K562 (cell line): ENCODE measurements around the gene ODF2. TPM values are rescaled to one million over a fixed set of nuclear protein-coding genes. Genes with fewer than 3 reads are reported as not detected.

Experiments
- ASH1L ChIP-seq: fragments of 450-650 bp; IDR thresholded peaks from 2 replicates; pipeline ENCODE4 v1.6.1; 2018; ENCODE audit warnings: borderline replicate concordance, mild to moderate bottlenecking, low read depth; ENCODE audit not compliant: partially characterized antibody
- BACH1 ChIP-seq: fragments of 200-800 bp; sonication (Bioruptor generic); IDR thresholded peaks from 2 replicates; pipeline ENCODE4 v1.6.1; 2016; ENCODE audit warnings: missing genetic modification characterization, missing compliant biosample characterization
- CCAR2 ChIP-seq: fragments of 200-400 bp; formaldehyde crosslinking; IDR thresholded peaks from 2 replicates; pipeline ENCODE4 v1.6.1; 2017; ENCODE audit warnings: mild to moderate bottlenecking, low read depth, low read length
- EGR1 ChIP-seq: fragments of 450-650 bp; conservative IDR thresholded peaks from 2 replicates; pipeline ENCODE4 v1.6.1; 2017; ENCODE audit warnings: mild to moderate bottlenecking
- GABPA ChIP-seq: fragments of 200-800 bp; sonication (Bioruptor generic); conservative IDR thresholded peaks from 2 replicates; pipeline ENCODE4 v1.6.1; 2016; ENCODE audit warnings: low read depth, missing genetic modification characterization, missing compliant biosample characterization
- HNRNPH1 ChIP-seq: fragments of 200-400 bp; formaldehyde crosslinking; optimal IDR thresholded peaks from 2 replicates; pipeline ENCODE3; 2017; ENCODE audit warnings: low read depth, mild to moderate bottlenecking, low read length, moderate library complexity
- MED1 ChIP-seq: sonication (generic); formaldehyde crosslinking; IDR thresholded peaks from 2 replicates; pipeline ENCODE4 v1.8.1; 2023; ENCODE audit warnings: missing genetic modification reagents, borderline replicate concordance
- MTA3 ChIP-seq: fragments of 450-650 bp; formaldehyde crosslinking; IDR thresholded peaks from 2 replicates; pipeline ENCODE4 v1.6.1; 2017; ENCODE audit warnings: mild to moderate bottlenecking, borderline replicate concordance
- MYNN ChIP-seq, 2 experiments: sonication (generic); formaldehyde crosslinking in 1 of 2; IDR thresholded peaks; 2 replicates each; pipeline versions ENCODE4 v1.5.0 to v1.6.1; 2016 to 2020; ENCODE audit warnings: antibody characterized with exemption in 1 of 2, missing genetic modification reagents in 1 of 2
- NFE2L1 ChIP-seq: fragments of 450-650 bp; IDR thresholded peaks from 2 replicates; pipeline ENCODE4 v1.6.1; 2016; ENCODE audit warnings: missing genetic modification characterization, low read depth, mild to moderate bottlenecking, missing compliant biosample characterization, moderate library complexity, borderline replicate concordance
- NONO ChIP-seq, 2 experiments: fragments of 200-400 bp in 1 of 2; fragments of 450-650 bp in 1 of 2; formaldehyde crosslinking in 1 of 2; IDR thresholded peaks; 2 replicates each; pipeline ENCODE4 v1.6.1; 2017; ENCODE audit warnings: low read depth in 2 of 2, mild to moderate bottlenecking in 2 of 2, moderate library complexity in 2 of 2, low read length in 1 of 2
- PCBP1 ChIP-seq: fragments of 200-400 bp; formaldehyde crosslinking; IDR thresholded peaks from 2 replicates; pipeline ENCODE4 v1.6.1; 2018; ENCODE audit warnings: mild to moderate bottlenecking, low read depth, low read length; ENCODE audit not compliant: poor library complexity, severe bottlenecking
- PHF8 ChIP-seq: fragments of 200-600 bp; sonication (generic); IDR thresholded peaks from 2 replicates; pipeline ENCODE4 v1.6.1; 2012; ENCODE audit warnings: mixed run types, mild to moderate bottlenecking, inconsistent platforms, low read length, moderate library complexity, borderline replicate concordance
- SUPT5H ChIP-seq: fragments of 450-650 bp; IDR thresholded peaks from 2 replicates; pipeline ENCODE4 v1.6.1; 2016
- ZNF121 ChIP-seq: sonication (generic); formaldehyde crosslinking; conservative IDR thresholded peaks from 2 replicates; pipeline ENCODE4 v1.8.0; 2022; ENCODE audit warnings: missing genetic modification reagents
- ZNF445 ChIP-seq: fragments of 250-450 bp; sonication (Bioruptor Pico); IDR thresholded peaks from 2 replicates; pipeline ENCODE4 v1.4.0; 2020; ENCODE audit warnings: low read depth, mild to moderate bottlenecking, moderate library complexity
- ZNF507 ChIP-seq: conservative IDR thresholded peaks from 2 replicates; pipeline ENCODE4 v1.6.1; 2017; ENCODE audit warnings: missing genetic modification characterization, missing compliant biosample characterization
- ZNF699 ChIP-seq: fragments of 250-450 bp; sonication (Bioruptor Pico); IDR thresholded peaks from 2 replicates; pipeline ENCODE4 v1.8.0; 2021; ENCODE audit warnings: mild to moderate bottlenecking, moderate library complexity; ENCODE audit not compliant: insufficient replicate concordance
- ZNF778 ChIP-seq: fragments of 450-650 bp; formaldehyde crosslinking; IDR thresholded peaks from 2 replicates; pipeline ENCODE4 v1.4.0; 2020; ENCODE audit warnings: mild to moderate bottlenecking, moderate library complexity
- polyA plus RNA-seq, 8 experiments: library from polyadenylated mRNA; depleted of rRNA in 4 of 8; stranded (reverse) in 5 of 8; unstranded in 3 of 8; fragments of >200 nt; fragmentation: Nextera tagmentation in 2 of 8; fragmentation: Illumina TruSeq in 1 of 8; extraction: Ambion mirVana in 2 of 8; extraction: Trizol in 1 of 8; gene quantifications; 2 replicates each; pipeline versions ENCODE4 v1.2.1 to v1.2.3, GENCODE V29; 2011 to 2014; ENCODE audit warnings: inconsistent platforms in 1 of 8, missing spikeins in 1 of 8
- total RNA-seq, 7 experiments: library from RNA; depleted of rRNA in 6 of 7; stranded (reverse); fragments of >200 nt in 6 of 7; fragmentation: Illumina TruSeq in 2 of 7; extraction: Trizol in 2 of 7; gene quantifications; 2 replicates each; pipeline versions ENCODE4 v1.2.1 to v1.2.3, GENCODE V29; 2011 to 2021; ENCODE audit warnings: low replicate concordance in 1 of 7
- TF ChIP-seq, protein P1 (sequence below): IDR thresholded peaks from 2 replicates; pipeline ENCODE4 v1.6.1; 2011; ENCODE audit warnings: borderline replicate concordance, low read depth, mild to moderate bottlenecking, moderate library complexity, low read length; ENCODE audit not compliant: insufficient read depth, poor library complexity, severe bottlenecking
- TF ChIP-seq, protein P2 (sequence below): fragments of 200-800 bp; sonication (Bioruptor generic); IDR thresholded peaks from 2 replicates; pipeline ENCODE4 v1.6.1; 2017; ENCODE audit warnings: missing genetic modification characterization, missing compliant biosample characterization
- TF ChIP-seq, protein P3 (sequence below), 2 experiments: fragments of 450-650 bp in 1 of 2; sonication (generic) in 1 of 2; formaldehyde crosslinking; conservative IDR thresholded peaks; 2 replicates each; pipeline versions ENCODE4 v1.4.0 to v1.8.1; 2020 to 2022; ENCODE audit warnings: mild to moderate bottlenecking in 1 of 2, missing genetic modification reagents in 1 of 2

Gene ODF2
- total and polyA plus RNA-seq, 9 of the 15 experiments (the other 6 are each of a cell fraction or from before 2014, with no cell fraction given), result 16.5 to 83.2 (median 69.7) TPM

DNA sequence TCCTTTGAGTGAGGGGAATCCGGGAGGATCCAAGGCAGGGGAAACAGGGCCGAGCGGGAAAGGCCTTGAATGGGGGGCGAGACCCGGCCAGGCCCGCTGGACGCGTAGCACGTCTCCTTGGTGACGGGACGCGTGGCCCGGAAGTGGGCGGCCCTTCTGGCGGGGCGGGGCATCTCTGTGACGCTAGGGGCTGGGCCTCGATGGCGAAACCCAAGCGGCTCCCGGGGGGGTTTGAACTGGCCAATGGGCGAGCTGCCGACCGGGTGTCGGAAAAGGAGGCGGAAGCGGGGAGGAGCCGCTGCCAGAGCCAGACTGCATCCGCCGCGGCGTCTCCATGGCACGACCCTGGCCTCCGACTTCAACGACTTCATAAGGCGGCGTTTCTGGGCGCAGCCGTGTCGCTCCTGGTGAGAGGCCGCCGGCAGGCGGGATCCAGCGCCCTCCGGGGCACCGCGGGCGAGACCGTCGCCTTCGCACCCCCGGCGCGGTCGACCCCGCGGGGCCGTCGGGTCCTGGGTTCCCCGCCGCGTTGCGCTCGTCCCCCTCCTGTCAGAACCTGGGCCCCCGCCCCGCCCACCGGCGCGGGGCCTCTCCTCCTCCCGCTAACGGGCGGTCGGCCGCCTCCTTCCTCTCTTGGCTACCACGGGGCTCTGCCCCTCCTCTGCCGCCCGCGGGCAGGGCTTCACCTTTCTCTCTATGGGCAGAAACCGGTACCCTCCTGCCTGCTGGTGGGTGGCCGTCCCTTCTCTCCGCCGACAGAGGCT is at the start of gene ODF2 (continued):
- TF ChIP-seq ASH1L, result no peak
- TF ChIP-seq ZNF778 (CRISPR knock-in tag), result no peak
- TF ChIP-seq, protein P1, sequence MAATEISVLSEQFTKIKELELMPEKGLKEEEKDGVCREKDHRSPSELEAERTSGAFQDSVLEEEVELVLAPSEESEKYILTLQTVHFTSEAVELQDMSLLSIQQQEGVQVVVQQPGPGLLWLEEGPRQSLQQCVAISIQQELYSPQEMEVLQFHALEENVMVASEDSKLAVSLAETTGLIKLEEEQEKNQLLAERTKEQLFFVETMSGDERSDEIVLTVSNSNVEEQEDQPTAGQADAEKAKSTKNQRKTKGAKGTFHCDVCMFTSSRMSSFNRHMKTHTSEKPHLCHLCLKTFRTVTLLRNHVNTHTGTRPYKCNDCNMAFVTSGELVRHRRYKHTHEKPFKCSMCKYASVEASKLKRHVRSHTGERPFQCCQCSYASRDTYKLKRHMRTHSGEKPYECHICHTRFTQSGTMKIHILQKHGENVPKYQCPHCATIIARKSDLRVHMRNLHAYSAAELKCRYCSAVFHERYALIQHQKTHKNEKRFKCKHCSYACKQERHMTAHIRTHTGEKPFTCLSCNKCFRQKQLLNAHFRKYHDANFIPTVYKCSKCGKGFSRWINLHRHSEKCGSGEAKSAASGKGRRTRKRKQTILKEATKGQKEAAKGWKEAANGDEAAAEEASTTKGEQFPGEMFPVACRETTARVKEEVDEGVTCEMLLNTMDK, result no peak
- no peak for TF ChIP-seq HNRNPH1
- no peak for TF ChIP-seq ZNF445
- TF ChIP-seq SUPT5H, result peak; percentile 73
- TF ChIP-seq MED1 (CRISPR knock-in tag), result no peak
- TF ChIP-seq ZNF699 (CRISPR knock-in tag), result no peak
- TF ChIP-seq MTA3, result 0 out of 2 replicates have a peak, but pooled peaks have one; percentile 57
- TF ChIP-seq CCAR2, result no peak
- no peak for TF ChIP-seq NFE2L1 (tag)
- no peak for TF ChIP-seq ZNF507 (tag)
- peak; percentile 85 for TF ChIP-seq GABPA (tag)
- TF ChIP-seq PHF8, result peak; percentile 78; the same call in 1 of the 2 replicates
- peak; percentile 56 to 65; a peak in 3 of 4 replicates for TF ChIP-seq NONO (IDR thresholded peaks at IDR 0.05; ENCODE audit: low read depth in 2 of 2, low read length in 1 of 2)
- TF ChIP-seq PCBP1, result no peak
- TF ChIP-seq ZNF121 (CRISPR knock-in tag), result no peak
- peak; percentile 50 for TF ChIP-seq EGR1
- TF ChIP-seq MYNN (IDR thresholded peaks at IDR 0.05), result no peak
- TF ChIP-seq MYNN (CRISPR knock-in tag; IDR thresholded peaks at IDR 0.05), result no peak
- TF ChIP-seq, protein P2, sequence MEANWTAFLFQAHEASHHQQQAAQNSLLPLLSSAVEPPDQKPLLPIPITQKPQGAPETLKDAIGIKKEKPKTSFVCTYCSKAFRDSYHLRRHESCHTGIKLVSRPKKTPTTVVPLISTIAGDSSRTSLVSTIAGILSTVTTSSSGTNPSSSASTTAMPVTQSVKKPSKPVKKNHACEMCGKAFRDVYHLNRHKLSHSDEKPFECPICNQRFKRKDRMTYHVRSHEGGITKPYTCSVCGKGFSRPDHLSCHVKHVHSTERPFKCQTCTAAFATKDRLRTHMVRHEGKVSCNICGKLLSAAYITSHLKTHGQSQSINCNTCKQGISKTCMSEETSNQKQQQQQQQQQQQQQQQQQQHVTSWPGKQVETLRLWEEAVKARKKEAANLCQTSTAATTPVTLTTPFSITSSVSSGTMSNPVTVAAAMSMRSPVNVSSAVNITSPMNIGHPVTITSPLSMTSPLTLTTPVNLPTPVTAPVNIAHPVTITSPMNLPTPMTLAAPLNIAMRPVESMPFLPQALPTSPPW, result peak; percentile 97
- TF ChIP-seq BACH1 (tag), result no peak
- TF ChIP-seq, protein P3, sequence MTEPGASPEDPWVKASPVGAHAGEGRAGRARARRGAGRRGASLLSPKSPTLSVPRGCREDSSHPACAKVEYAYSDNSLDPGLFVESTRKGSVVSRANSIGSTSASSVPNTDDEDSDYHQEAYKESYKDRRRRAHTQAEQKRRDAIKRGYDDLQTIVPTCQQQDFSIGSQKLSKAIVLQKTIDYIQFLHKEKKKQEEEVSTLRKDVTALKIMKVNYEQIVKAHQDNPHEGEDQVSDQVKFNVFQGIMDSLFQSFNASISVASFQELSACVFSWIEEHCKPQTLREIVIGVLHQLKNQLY (CRISPR knock-in tag; conservative IDR thresholded peaks at IDR 0.05), result no peak
